ENCODE measurements around the gene HTR4. TPM values are rescaled to one million over a fixed set of nuclear protein-coding genes. Genes with fewer than 3 reads are reported as not detected.
"Not testable (repeated sequence)": the region's sequence is repeated elsewhere in the genome, so short reads cannot be mapped to it uniquely, and the experiment has no call there.

Gene HTR4
- total RNA-seq, 1 donor from 2014 or later: 0.22 TPM

GRCh38 chr5:148497757-148498156 is 156.6 kb downstream of the HTR4 start:
- intact Hi-C loops (cut with DNase I): no loop called here
- no peak for ATAC-seq (ENCODE audit: poor library complexity)
- no peak for DNase-seq

DNA sequence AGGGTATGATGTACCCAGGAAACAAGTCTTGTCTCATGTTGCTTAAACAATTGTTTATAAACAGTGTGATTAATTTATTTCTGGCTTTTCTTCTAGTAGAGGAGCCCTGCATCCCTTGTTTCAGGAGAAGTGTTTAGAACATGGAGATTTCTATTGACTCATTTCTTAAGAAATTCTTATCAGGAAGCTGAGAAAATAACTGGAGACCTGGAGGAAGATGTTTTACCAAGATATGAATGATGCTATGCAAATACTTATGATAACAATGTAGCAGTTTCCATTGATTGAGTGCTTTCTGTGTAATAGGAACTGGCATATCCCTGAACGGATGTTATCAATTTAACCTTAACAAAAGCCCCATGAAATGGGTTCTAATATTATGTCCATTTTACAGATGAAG is 162.0 kb downstream of the HTR4 start:
- ATAC-seq (ENCODE audit: poor library complexity): no peak

DNA sequence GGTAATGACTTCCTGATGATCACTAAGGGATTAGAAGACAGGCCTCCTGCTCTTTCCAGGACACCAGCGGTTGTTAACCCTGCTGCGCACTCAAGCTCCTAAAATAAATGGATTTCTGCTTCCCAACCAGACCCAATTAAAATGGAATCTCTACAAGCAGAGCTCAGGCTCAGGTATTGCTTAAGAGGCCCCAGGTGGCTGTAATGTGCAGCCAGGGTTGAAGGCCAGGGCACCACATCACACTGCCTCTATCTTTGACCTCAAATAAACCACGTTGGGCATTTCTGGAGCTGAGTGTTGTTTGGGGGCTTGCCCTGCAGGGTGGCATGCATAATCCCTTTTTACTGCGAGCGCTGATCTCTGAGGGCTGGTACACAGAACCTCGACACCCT is 162.5 kb downstream of the HTR4 start:
- DNase-seq: no peak
- intact Hi-C loops (cut with DNase I): no loop called here
- ATAC-seq (ENCODE audit: poor library complexity): peak; percentile 46

More for the DNA sequence above, 162.0 kb downstream of the HTR4 start:
- intact Hi-C loops (cut with DNase I): no loop called here
- no peak for DNase-seq

GRCh38 chr5:148491015-148491792 is 163.1 kb downstream of the HTR4 start:
- intact Hi-C loops (cut with DNase I): no loop called here
- DNase-seq (no peak), ATAC-seq (ENCODE audit: poor library complexity) (peak; percentile 94)

DNA sequence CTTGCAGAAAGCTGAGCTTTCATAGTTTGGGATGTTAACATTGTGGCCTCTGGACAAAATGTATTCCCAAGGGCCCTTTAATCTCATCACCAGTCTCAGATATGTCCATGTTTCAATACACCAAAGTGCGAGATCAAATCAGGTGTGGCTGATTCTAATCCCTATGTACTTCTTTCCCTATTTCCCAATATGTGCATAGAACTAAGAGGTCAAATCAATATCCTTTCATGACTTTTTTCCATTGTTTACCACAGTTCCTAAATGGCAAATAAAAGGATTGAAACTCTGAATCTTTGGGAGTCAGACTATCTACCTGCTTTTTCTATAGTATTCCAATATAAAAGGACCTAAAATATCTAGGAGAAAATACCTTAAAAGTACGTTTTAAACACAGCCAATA is 165.6 kb downstream of the HTR4 start:
- no peak for ATAC-seq (ENCODE audit: poor library complexity)
- intact Hi-C loops (cut with DNase I): no loop called here
- DNase-seq: no peak

DNA sequence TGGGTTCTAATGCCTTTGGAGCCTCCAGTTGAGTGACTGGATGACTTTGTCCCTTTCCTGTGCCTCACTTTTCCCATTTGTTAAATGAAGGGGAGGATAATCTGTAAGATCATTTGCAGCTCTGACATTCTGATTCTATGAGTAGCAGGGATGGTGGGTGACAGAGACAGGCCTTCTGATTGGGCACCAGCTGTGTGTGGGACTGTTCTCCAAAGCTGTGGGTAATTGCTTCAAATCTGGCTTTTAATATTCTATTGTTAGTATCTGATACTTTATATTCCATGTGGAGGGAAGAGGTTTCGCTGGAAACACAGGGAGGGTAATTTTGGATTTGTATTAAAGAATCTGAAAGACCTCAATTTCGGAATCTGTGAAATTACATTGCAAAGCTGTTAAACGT is 167.9 kb downstream of the HTR4 start:
- intact Hi-C loops (cut with DNase I): no loop called here
- ATAC-seq (ENCODE audit: poor library complexity) (no peak), DNase-seq (no peak)

GRCh38 chr5:148484651-148485050 is 169.7 kb downstream of the HTR4 start:
- no peak for ATAC-seq (ENCODE audit: poor library complexity)
- no peak for DNase-seq
- intact Hi-C loops (cut with DNase I): no loop called here

DNA sequence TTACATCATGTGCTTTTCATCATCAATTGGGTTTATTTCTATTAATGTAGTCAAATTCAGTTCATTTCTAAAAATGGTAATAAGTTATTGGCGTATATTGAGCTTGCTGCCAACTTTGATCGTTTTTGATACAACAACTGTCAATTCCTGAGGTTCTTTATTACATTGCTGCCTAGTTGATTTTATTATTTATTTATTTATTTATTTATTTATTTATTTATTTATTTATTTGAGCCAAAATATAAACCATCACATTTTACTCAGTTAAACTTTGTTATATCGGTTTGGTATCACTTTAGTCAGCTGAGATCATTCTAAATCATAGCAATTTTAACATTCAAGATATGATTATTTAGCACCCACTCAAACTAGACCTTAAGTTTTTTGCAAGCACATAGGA is 170.6 kb downstream of the HTR4 start:
- ATAC-seq (ENCODE audit: poor library complexity) (no peak), DNase-seq (no peak)
- intact Hi-C loops (cut with DNase I): no loop called here

DNA sequence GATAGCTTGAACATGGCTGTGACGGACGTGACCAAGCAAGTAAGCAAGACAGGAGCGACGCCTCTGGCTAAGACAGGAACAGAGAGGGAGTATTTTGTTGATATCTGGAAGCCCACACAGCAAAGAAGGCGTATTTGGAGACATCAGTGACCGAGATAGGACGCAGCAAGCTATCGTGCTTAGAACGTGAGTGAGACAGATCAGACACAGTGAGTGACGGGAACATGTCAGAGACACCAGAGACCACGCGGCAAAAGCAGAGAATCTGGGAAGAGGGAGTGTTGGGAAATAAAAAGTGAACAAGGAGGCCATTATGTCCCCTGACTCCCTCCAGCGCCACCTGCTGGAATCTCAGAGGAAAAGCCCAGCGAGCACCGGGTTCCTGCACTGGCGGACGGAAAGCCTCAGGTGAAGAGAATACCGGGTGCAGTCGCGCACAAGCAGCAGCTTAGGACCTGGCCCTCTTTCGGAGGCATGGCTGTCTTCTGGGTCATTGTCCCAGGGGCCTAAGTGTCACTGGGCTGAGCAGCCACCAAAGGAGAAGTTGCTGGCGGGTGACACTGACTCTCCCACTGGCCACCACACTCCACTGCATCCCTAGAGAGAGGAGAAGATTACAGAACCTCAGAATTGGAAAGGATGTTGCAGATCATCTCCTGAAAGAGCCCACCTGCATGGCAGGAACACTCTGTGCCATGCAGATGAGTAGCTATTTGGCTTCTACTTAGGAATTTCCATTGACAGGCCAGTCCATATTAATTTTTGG is 171.4 kb downstream of the HTR4 start:
- intact Hi-C loops (cut with DNase I): no loop called here
- ATAC-seq (ENCODE audit: poor library complexity): peak; percentile 74
- DNase-seq: peak; percentile 50

GRCh38 chr5:148482196-148482595 is 172.1 kb downstream of the HTR4 start:
- intact Hi-C loops (cut with DNase I): no loop called here
- peak; percentile 40 for DNase-seq
- ATAC-seq (ENCODE audit: poor library complexity): peak; percentile 70

DNA sequence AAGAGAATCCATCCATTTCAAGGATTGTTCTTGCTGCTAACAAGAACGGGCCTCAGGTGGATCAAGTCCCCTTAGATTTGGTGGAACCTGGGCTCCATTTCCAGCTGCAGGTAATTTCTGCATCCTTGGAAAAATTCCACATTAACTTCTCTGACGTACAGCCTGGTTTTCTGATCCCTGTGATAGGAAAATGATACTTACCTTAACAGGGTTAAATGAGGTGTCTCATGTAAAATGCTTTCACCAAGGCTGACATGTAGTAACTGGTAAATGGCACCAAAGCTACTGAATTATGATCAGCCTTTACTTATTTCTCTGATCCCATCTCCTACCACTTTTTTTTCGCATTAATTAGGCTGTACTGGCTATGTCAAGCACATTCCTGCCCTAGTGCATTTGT is 176.9 kb downstream of the HTR4 start:
- no peak for ATAC-seq (ENCODE audit: poor library complexity)
- intact Hi-C loops (cut with DNase I): no loop called here
- no peak for DNase-seq

GRCh38 chr5:148476302-148476701 is 178.0 kb downstream of the HTR4 start:
- DNase-seq: no peak
- ATAC-seq (ENCODE audit: poor library complexity): no peak
- intact Hi-C loops (cut with DNase I): no loop called here

DNA sequence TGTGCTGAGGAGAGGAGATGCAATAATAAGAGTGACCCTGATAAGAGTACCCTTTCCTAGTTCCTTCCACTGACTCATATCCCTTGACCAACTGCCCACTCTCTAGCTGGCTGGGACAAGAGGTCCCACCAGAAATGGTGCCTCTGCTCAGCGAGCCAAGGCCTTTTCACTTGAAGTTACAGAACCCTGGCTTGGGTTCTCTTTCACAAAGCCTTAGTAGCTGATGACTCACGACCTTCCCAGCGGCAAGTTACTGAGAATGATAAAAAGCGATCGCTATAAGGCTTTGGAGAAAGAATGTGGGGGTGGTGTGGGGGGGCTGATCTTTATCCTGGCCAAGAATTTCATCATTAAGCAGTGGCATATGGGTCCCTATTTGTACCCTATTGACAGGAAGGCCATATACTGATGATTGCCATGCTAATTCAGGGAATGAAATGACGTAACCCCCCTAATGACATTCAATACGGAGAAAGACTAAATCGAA is 180.3 kb downstream of the HTR4 start:
- peak; percentile 87 for ATAC-seq (ENCODE audit: poor library complexity)
- DNase-seq: peak; percentile 78
- intact Hi-C loops (cut with DNase I): no loop called here

GRCh38 chr5:148471379-148471778 is 182.9 kb downstream of the HTR4 start:
- ATAC-seq (ENCODE audit: poor library complexity) (no peak), DNase-seq (no peak)
- intact Hi-C loops (cut with DNase I): no loop called here

DNA sequence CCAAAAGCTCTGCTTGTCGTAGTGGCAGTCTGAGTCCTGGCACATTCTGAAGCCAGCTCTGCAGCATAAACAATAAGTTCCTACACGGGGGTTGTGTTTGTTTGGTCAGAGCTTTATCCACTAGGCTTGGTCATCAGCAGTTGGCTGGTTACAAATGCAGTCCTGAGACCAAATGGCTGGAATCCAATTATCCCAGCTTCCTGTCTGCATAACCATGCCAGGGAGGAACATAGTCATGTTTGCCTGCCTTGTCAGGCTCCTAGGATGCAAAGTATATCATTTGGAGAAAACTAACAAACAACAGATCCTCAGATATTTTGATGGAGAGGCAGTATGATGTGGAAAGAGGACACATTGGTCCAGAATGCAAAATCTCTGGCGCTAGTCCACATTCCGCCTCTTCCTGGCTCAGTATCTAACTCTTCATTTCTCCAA is 184.8 kb downstream of the HTR4 start:
- ATAC-seq (ENCODE audit: poor library complexity): peak; percentile 75
- peak; percentile 45 for DNase-seq
- intact Hi-C loops (cut with DNase I): no loop called here

DNA sequence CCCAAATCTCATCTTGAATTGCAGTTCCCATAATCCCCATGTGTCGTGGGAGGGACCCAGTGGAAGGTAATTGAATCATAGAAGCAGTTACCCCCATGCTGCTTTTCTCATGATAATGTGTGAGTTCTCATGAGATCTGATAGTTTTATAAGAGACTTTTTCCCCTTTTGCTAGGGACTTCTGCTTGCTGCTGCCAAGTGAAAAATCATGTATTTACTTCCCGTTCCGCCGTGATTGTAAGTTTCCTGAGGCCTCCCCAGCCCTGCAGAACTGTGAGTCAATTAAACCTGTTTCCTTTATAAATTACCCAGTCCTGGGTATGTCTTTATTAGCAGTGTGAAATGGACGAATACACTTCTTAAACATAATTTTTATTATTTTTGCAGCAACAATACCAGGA is 185.6 kb downstream of the HTR4 start:
- DNase-seq; intact Hi-C loops (cut with DNase I); ATAC-seq (ENCODE audit: poor library complexity): not testable (repeated sequence)

- intact Hi-C loops (cut with DNase I): no loop called here
- DNase-seq (no peak), ATAC-seq (ENCODE audit: poor library complexity) (no peak)
Observed at GRCh38 chr5:148467958-148468357, 186.4 kb downstream of the HTR4 start.

- ATAC-seq (ENCODE audit: poor library complexity): no peak
- DNase-seq: no peak
- intact Hi-C loops (cut with DNase I): no loop called here
Observed at GRCh38 chr5:148466236-148466580, 188.1 kb downstream of the HTR4 start.

- DNase-seq (no peak), ATAC-seq (ENCODE audit: poor library complexity) (peak; percentile 65)
- intact Hi-C loops (cut with DNase I): no loop called here
Observed at GRCh38 chr5:148465381-148466235, 188.7 kb downstream of the HTR4 start.
